HepG2 (cell line): ENCODE results near the gene JUND. TPM values are rescaled to one million over a fixed set of nuclear protein-coding genes. Genes with fewer than 3 reads are reported as not detected.
A peak's percentile ranks its signal among the peaks of the same experiment; 100 is the strongest.

ENCODE experiments used
- FOXJ3 ChIP-seq: sonication (generic); formaldehyde crosslinking; IDR thresholded peaks from 2 replicates; pipeline ENCODE4 v1.4.0; 2020; ENCODE audit warnings: missing genetic modification reagents, mild to moderate bottlenecking, borderline replicate concordance
- MED13 ChIP-seq: sonication (generic); formaldehyde crosslinking; IDR thresholded peaks from 2 replicates; pipeline ENCODE4 v1.5.0; 2020; ENCODE audit warnings: missing genetic modification reagents
- PRPF4 ChIP-seq: fragments of 200-400 bp; formaldehyde crosslinking; IDR thresholded peaks from 2 replicates; pipeline ENCODE4 v1.6.1; 2016; ENCODE audit warnings: low read length, low read depth; ENCODE audit not compliant: poor library complexity, severe bottlenecking
- RFX5 ChIP-seq: IDR thresholded peaks from 2 replicates; pipeline ENCODE4 v1.6.1; 2011; ENCODE audit warnings: low read depth, low read length, improper control_type of control experiment
- SKI ChIP-seq: fragments of 450-650 bp; IDR thresholded peaks from one replicate; pipeline ENCODE4 v1.6.1; 2018; ENCODE audit warnings: mild to moderate bottlenecking; ENCODE audit not compliant: partially characterized antibody
- SP2 ChIP-seq: sonication (generic); formaldehyde crosslinking; IDR thresholded peaks from 2 replicates; pipeline ENCODE4 v1.5.1; 2020; ENCODE audit warnings: mild to moderate bottlenecking, missing genetic modification reagents
- TCF12 ChIP-seq, 2 experiments: fragments of 450-650 bp in 1 of 2; sonication (generic) in 1 of 2; formaldehyde crosslinking in 1 of 2; IDR thresholded peaks; 2 replicates each; pipeline versions ENCODE4 v1.6.1 to v1.8.0; 2017 to 2022; ENCODE audit warnings: antibody characterized with exemption in 1 of 2, mild to moderate bottlenecking in 1 of 2, missing genetic modification reagents in 1 of 2, moderate library complexity in 1 of 2
- YEATS4 ChIP-seq: sonication (generic); formaldehyde crosslinking; IDR thresholded peaks from 2 replicates; pipeline ENCODE4 v1.4.0; 2020; ENCODE audit warnings: missing genetic modification reagents, borderline replicate concordance
- ZEB1 ChIP-seq: IDR thresholded peaks from 2 replicates; pipeline ENCODE4 v1.6.1; 2012; ENCODE audit warnings: mild to moderate bottlenecking, low read depth, inconsistent platforms; ENCODE audit not compliant: insufficient replicate concordance
- ZFAT ChIP-seq: sonication (generic); formaldehyde crosslinking; conservative IDR thresholded peaks from 2 replicates; pipeline ENCODE4 v1.8.1; 2023; ENCODE audit warnings: missing genetic modification reagents, inconsistent platforms
- ZFP36 ChIP-seq: fragments of 150-350 bp; IDR thresholded peaks from 2 replicates; pipeline ENCODE4 v1.6.1; 2018; ENCODE audit warnings: borderline replicate concordance, low read length, low read depth; ENCODE audit not compliant: partially characterized antibody
- ZNF333 ChIP-seq: sonication (generic); formaldehyde crosslinking; IDR thresholded peaks from 2 replicates; pipeline ENCODE4 v1.4.0; 2020; ENCODE audit warnings: mild to moderate bottlenecking, missing genetic modification reagents, borderline replicate concordance
- ZNF343 ChIP-seq: sonication (generic); formaldehyde crosslinking; IDR thresholded peaks from 2 replicates; pipeline ENCODE4 v1.4.0; 2020; ENCODE audit warnings: mild to moderate bottlenecking, missing genetic modification reagents
- ZNF484 ChIP-seq: sonication (generic); formaldehyde crosslinking; IDR thresholded peaks from 2 replicates; pipeline ENCODE4 v1.5.1; 2020; ENCODE audit warnings: mild to moderate bottlenecking, low read depth, missing genetic modification reagents, borderline replicate concordance
- ZNF839 ChIP-seq: sonication (generic); formaldehyde crosslinking; IDR thresholded peaks from 2 replicates; pipeline ENCODE4 v1.4.0; 2020; ENCODE audit warnings: missing genetic modification reagents, mild to moderate bottlenecking, borderline replicate concordance
- ZNF850 ChIP-seq: sonication (generic); formaldehyde crosslinking; conservative IDR thresholded peaks from 2 replicates; pipeline ENCODE4 v1.9.0; 2021; ENCODE audit warnings: mild to moderate bottlenecking, missing genetic modification reagents
- ZNF883 ChIP-seq: sonication (generic); formaldehyde crosslinking; IDR thresholded peaks from 2 replicates; pipeline ENCODE4 v1.5.1; 2020; ENCODE audit warnings: mild to moderate bottlenecking, missing genetic modification reagents; ENCODE audit errors: not compliant biosample characterization
- polyA plus RNA-seq, 8 experiments: library from polyadenylated mRNA; depleted of rRNA in 3 of 8; stranded (reverse) in 7 of 8; unstranded in 1 of 8; fragments of >200 nt; fragmentation: Illumina TruSeq in 4 of 8; extraction: Trizol in 4 of 8; gene quantifications; 2 replicates each; pipeline versions ENCODE4 v1.2.1 to v1.2.3, GENCODE V29; 2011 to 2016; ENCODE audit warnings: low read depth in 4 of 8, missing spikeins in 1 of 8, mixed read lengths in 1 of 8; ENCODE audit not compliant: insufficient read depth in 1 of 8
- total RNA-seq, 5 experiments: library from RNA; depleted of rRNA; stranded (reverse); fragments of >200 nt; fragmentation: Illumina TruSeq; extraction: Trizol; gene quantifications; 2 replicates each; pipeline ENCODE4 v1.2.3, GENCODE V29; 2016; ENCODE audit warnings: low read depth in 1 of 5
- TF ChIP-seq, protein P1 (sequence below): sonication (generic); formaldehyde crosslinking; IDR thresholded peaks from 2 replicates; pipeline ENCODE4 v1.5.0; 2020; ENCODE audit warnings: missing genetic modification reagents
- TF ChIP-seq, protein P2 (sequence below), 2 experiments: sonication (generic) in 1 of 2; formaldehyde crosslinking in 1 of 2; IDR thresholded peaks; 2 replicates each; pipeline versions ENCODE4 v1.4.0 to v1.6.1; 2018 to 2020; ENCODE audit warnings: missing genetic modification reagents in 2 of 2, borderline replicate concordance in 1 of 2, low read depth in 1 of 2, mild to moderate bottlenecking in 1 of 2, missing biosample characterization in 1 of 2
- TF ChIP-seq, protein P3 (sequence below): sonication (generic); formaldehyde crosslinking; IDR thresholded peaks from 2 replicates; pipeline ENCODE4 v1.5.0; 2020; ENCODE audit warnings: missing genetic modification reagents, mild to moderate bottlenecking, borderline replicate concordance
- TF ChIP-seq, protein P4 (sequence below): sonication (generic); formaldehyde crosslinking; conservative IDR thresholded peaks from 2 replicates; pipeline ENCODE4 v1.8.0; 2022; ENCODE audit warnings: missing genetic modification reagents
- TF ChIP-seq, protein P5 (sequence below): sonication (generic); formaldehyde crosslinking; IDR thresholded peaks from 2 replicates; pipeline ENCODE4 v1.4.0; 2020; ENCODE audit warnings: mild to moderate bottlenecking, missing genetic modification reagents

JUND gene
- total and polyA plus RNA-seq, 2 of the 13 experiments (the other 11 are each of a cell fraction or from before 2014, with no cell fraction given): 41.2 to 59.8 TPM

DNA sequence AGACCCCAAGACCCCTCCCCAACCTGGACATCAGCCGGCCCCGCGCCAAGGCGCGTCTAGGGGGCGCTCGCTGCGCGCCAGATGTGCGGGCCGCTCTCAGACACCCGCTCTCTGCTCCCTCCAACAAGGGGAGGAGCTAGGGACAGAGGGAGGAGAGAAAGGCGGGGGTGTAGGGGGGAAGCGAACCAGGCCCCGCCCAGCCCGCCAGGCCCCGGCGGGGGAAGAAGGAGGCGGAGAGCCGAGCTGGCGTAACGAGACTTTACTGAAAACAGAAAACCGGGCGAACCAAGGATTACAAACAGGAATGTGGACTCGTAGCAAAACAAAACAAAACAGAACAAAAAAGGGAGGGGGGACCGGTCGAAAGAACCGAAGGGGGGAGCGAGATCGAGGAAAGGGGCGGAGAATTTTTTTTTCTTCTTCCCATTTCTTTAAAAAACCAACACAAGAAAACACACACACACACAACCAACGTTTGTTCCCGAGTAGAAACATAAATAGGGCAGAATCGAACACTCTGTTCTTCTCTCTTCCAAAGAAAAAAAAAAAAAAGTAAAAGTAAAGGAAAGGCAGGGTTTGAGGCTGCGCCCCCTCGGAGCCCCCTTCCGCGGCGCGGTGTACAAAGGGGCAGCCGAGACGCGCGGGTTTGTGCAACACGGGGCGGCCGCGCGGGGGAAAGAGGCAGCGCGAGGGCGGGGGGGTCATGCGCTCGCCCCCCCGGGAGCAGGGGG, 1.7 kb downstream of the JUND start (continued):
- TF ChIP-seq ZEB1 (no peak), TCF12 (IDR thresholded peaks at IDR 0.05) (no peak), TCF12 (CRISPR knock-in tag; IDR thresholded peaks at IDR 0.05) (no peak), ZNF850 (CRISPR knock-in tag) (peak; percentile 65; the same call in 1 of the 2 replicates), ZNF343 (CRISPR knock-in tag) (no peak), ZFP36 (no peak), ZFAT (CRISPR knock-in tag) (no peak), MED13 (CRISPR knock-in tag) (0 out of 2 replicates have a peak, but pooled peaks have one; percentile 40), RFX5 (peak; percentile 22; the same call in 1 of the 2 replicates), ZNF839 (CRISPR knock-in tag) (no peak), YEATS4 (CRISPR knock-in tag) (no peak), SKI (peak; percentile 29), ZNF484 (CRISPR knock-in tag) (no peak), ZNF333 (CRISPR knock-in tag) (no peak), FOXJ3 (CRISPR knock-in tag) (peak; percentile 19; the same call in 1 of the 2 replicates), PRPF4 (no peak), SP2 (no peak), ZNF883 (CRISPR knock-in tag) (peak; percentile 80)
- TF ChIP-seq, protein P1, sequence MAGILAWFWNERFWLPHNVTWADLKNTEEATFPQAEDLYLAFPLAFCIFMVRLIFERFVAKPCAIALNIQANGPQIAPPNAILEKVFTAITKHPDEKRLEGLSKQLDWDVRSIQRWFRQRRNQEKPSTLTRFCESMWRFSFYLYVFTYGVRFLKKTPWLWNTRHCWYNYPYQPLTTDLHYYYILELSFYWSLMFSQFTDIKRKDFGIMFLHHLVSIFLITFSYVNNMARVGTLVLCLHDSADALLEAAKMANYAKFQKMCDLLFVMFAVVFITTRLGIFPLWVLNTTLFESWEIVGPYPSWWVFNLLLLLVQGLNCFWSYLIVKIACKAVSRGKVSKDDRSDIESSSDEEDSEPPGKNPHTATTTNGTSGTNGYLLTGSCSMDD (CRISPR knock-in tag): no peak
- TF ChIP-seq, protein P2, sequence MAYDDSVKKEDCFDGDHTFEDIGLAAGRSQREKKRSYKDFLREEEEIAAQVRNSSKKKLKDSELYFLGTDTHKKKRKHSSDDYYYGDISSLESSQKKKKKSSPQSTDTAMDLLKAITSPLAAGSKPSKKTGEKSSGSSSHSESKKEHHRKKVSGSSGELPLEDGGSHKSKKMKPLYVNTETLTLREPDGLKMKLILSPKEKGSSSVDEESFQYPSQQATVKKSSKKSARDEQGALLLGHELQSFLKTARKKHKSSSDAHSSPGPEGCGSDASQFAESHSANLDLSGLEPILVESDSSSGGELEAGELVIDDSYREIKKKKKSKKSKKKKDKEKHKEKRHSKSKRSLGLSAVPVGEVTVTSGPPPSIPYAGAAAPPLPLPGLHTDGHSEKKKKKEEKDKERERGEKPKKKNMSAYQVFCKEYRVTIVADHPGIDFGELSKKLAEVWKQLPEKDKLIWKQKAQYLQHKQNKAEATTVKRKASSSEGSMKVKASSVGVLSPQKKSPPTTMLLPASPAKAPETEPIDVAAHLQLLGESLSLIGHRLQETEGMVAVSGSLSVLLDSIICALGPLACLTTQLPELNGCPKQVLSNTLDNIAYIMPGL (CRISPR knock-in tag; IDR thresholded peaks at IDR 0.05; ENCODE audit: borderline replicate concordance in 1 of 2, low read depth in 1 of 2): peak; percentile 88 to 92
- TF ChIP-seq, protein P3, sequence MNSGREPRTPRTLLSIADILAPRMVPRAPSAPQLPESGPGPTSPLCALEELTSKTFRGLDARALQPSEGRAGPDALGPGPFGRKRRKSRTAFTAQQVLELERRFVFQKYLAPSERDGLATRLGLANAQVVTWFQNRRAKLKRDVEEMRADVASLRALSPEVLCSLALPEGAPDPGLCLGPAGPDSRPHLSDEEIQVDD (CRISPR knock-in tag): no peak
- TF ChIP-seq, protein P4, sequence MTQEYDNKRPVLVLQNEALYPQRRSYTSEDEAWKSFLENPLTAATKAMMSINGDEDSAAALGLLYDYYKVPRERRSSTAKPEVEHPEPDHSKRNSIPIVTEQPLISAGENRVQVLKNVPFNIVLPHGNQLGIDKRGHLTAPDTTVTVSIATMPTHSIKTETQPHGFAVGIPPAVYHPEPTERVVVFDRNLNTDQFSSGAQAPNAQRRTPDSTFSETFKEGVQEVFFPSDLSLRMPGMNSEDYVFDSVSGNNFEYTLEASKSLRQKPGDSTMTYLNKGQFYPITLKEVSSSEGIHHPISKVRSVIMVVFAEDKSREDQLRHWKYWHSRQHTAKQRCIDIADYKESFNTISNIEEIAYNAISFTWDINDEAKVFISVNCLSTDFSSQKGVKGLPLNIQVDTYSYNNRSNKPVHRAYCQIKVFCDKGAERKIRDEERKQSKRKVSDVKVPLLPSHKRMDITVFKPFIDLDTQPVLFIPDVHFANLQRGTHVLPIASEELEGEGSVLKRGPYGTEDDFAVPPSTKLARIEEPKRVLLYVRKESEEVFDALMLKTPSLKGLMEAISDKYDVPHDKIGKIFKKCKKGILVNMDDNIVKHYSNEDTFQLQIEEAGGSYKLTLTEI: no peak
- TF ChIP-seq, protein P5, sequence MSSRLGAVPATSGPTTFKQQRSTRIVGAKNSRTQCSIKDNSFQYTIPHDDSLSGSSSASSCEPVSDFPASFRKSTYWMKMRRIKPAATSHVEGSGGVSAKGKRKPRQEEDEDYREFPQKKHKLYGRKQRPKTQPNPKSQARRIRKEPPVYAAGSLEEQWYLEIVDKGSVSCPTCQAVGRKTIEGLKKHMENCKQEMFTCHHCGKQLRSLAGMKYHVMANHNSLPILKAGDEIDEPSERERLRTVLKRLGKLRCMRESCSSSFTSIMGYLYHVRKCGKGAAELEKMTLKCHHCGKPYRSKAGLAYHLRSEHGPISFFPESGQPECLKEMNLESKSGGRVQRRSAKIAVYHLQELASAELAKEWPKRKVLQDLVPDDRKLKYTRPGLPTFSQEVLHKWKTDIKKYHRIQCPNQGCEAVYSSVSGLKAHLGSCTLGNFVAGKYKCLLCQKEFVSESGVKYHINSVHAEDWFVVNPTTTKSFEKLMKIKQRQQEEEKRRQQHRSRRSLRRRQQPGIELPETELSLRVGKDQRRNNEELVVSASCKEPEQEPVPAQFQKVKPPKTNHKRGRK: no peak
